ENCODE data around the gene CDC20B. TPM values are rescaled to one million over a fixed set of nuclear protein-coding genes. Genes with fewer than 3 reads are reported as not detected.

CDC20B gene
- total and polyA plus RNA-seq, 8 donors, result 6.6 to 21.8 (median 16.6) TPM; not detected in 2

DNA sequence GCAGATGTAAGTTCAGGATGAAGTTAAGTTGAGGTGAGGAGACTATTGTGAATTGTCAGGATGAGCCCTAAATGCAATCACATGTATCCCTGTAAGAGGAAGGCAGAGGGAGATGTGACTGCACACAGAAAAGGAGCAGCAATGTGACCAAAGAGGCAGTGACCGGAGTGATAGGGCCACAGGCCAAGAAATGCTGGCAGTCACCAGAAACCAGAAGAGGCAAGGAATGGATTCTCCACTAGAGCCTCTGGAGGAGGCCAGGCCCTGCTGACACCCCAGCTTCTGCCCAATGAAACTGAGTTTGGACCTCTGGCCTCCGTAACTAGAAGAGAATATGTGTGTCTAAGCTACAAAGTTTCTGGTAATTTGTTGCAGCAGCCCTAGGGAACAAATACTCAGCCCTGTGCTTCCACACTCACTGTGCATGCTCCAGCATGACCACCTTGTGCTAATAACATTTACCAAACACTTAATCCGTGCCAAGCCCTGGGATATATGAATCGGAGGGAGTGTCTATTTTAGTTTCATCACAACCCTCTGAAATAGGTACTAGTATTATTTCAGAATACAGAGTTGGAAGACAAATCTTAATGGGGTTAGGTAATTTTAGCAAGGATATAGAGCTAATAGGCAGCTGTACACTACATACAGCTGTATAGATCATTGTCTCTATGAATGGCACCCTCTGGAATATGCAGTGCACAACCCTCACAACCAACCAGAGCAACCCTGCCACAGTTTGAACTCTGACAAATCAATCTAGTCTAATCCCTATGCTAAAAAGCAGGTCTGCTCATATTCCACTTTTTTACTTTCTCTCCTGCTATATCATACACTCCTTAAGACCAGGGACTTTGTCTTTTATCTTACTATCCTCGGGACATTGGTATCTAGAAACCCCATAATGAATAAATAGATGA, 20.8 kb downstream of the CDC20B start:
- intact Hi-C loops (cut with DNase I), result no loop called here
- H3K9me3 ChIP-seq, result no peaks in the 10 kb centered on the region
- no peaks in the 10 kb centered on the region for H3K4me1 ChIP-seq
- no peak overlapping the region for H3K4me3 ChIP-seq
- TF ChIP-seq, protein P1, sequence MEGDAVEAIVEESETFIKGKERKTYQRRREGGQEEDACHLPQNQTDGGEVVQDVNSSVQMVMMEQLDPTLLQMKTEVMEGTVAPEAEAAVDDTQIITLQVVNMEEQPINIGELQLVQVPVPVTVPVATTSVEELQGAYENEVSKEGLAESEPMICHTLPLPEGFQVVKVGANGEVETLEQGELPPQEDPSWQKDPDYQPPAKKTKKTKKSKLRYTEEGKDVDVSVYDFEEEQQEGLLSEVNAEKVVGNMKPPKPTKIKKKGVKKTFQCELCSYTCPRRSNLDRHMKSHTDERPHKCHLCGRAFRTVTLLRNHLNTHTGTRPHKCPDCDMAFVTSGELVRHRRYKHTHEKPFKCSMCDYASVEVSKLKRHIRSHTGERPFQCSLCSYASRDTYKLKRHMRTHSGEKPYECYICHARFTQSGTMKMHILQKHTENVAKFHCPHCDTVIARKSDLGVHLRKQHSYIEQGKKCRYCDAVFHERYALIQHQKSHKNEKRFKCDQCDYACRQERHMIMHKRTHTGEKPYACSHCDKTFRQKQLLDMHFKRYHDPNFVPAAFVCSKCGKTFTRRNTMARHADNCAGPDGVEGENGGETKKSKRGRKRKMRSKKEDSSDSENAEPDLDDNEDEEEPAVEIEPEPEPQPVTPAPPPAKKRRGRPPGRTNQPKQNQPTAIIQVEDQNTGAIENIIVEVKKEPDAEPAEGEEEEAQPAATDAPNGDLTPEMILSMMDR (IDR thresholded peaks at IDR 0.05), result no peak
- H3K36me3 ChIP-seq, result no peaks in the 10 kb centered on the region
- peaks cover 0 to 11% of the 10 kb centered on the region in 2 donors for H3K27me3 ChIP-seq
- H3K27ac ChIP-seq, result no peak overlapping the region
- no peak for DNase-seq
- ATAC-seq, result peak; percentile 70

DNA sequence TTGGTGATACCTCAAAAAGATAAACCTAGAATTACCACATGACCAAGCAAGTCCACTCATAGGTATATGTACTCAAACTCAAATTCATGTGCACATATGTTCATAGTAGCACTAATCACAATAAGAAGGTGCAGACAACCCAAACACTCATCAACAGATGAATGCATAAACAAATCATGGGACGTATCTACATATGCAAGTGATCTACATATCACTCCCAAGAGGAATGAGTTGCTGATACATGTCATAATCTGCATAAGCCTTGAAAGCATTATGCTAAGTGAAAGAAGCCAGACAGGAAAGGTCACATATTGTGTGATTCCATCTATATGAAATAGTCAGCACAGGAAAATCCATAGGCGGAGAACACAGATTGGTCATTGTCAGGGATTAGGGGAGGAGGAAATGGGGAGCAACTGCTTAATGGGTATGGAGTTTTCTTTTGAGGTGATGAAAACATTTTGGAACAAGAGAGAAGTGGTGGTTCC, 23.6 kb downstream of the CDC20B start:
- intact Hi-C loops (cut with DNase I), result loop anchor here in 1 of 2 donors (10.0 kb wide), 1 partner anchor 245 kb away; no protein-coding TSS in a partner anchor
- no peaks in the 10 kb centered on the region for H3K9me3 ChIP-seq

DNA sequence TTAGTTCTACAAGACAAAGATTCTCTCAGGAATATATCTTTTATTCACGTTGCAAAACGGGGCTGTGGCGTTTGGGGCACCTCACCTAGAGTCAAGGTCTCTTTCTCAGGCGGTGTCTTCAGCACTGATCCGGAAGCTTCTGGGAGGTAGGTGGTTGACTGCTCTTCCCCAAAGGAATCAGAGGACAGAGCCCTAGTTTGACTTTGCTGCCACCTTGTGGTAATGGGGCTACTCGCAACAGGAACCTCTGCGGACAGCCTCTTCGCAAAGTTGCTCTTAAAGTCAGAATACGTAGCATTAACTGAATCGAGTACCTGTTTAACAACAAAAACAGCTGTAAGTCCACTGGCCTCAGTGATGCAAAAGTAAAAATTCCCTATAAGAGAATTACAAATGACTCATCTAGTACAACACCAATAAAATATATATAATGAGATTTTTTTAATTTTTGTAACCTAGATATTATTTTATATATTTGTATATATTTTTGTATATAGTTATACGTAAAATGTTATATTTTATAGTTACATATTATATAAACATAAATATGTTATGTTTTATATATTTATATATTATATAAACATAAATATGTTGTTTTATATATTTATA, 26.3 kb downstream of the CDC20B start:
- no peak overlapping the region for H3K27ac ChIP-seq
- intact Hi-C loops (cut with DNase I), result loop anchor here in 1 of 2 donors (10.0 kb wide), 1 partner anchor 242 kb away; no protein-coding TSS in a partner anchor
- H3K36me3 ChIP-seq, result no peaks in the 10 kb centered on the region
- H3K27me3 ChIP-seq, result peaks cover 0 to 20% of the 10 kb centered on the region in 2 donors
- ATAC-seq (peak; percentile 99), DNase-seq (peak in 3 of 4 donors; percentile 67 to 83 (median 72))
- no peaks in the 10 kb centered on the region for H3K9me3 ChIP-seq
- peaks cover 0 to 5% of the 10 kb centered on the region in 2 donors for H3K4me1 ChIP-seq
- TF ChIP-seq, protein P1 (IDR thresholded peaks at IDR 0.05), result peak; percentile 85 to 91
- no peak overlapping the region for H3K4me3 ChIP-seq

More for the DNA sequence above, 23.6 kb downstream of the CDC20B start:
- H3K4me3 ChIP-seq, result no peak overlapping the region
- no peaks in the 10 kb centered on the region for H3K36me3 ChIP-seq
- TF ChIP-seq, protein P1 (IDR thresholded peaks at IDR 0.05), result no peak
- no peak for ATAC-seq
- peaks cover 0 to 5% of the 10 kb centered on the region in 2 donors for H3K4me1 ChIP-seq
- peaks cover 0 to 22% of the 10 kb centered on the region in 2 donors for H3K27me3 ChIP-seq
- H3K27ac ChIP-seq, result no peak overlapping the region
- no peak for DNase-seq

DNA sequence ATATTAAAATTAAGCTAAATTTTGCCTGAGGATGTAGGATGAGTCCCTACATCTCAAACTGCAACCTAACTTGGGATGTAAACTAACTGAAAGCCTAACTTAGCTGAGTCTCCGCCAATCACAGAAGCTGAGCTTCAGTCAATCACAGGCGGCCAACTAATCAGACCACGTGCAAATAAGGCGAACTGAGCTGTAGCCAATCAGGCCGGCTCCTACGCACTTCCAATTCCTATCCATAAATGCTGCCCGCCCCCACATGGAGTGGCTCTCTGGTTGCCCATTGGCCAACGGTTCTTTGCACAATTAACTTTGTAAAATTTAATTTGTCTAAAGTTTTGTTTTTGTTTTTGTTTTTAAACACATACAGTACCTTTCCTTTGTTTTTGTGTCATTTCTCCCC, 26.9 kb downstream of the CDC20B start:
- intact Hi-C loops (cut with DNase I), result loop anchor here in 1 of 2 donors (10.0 kb wide), 1 partner anchor 241 kb away; no protein-coding TSS in a partner anchor
- DNase-seq (no peak), ATAC-seq (no peak)
- no peaks in the 10 kb centered on the region for H3K36me3 ChIP-seq
- peaks cover 0 to 20% of the 10 kb centered on the region in 2 donors for H3K27me3 ChIP-seq
- H3K9me3 ChIP-seq, result no peaks in the 10 kb centered on the region
- TF ChIP-seq, protein P1 (IDR thresholded peaks at IDR 0.05), result no peak
- H3K4me1 ChIP-seq, result peaks cover 0 to 5% of the 10 kb centered on the region in 2 donors
- H3K27ac ChIP-seq, result no peak overlapping the region
- H3K4me3 ChIP-seq, result no peak overlapping the region

Measured in left lung (tissue), 10 donors.